AG08395 (cell line): ENCODE data around the gene KCNJ3.

Experiments
- DNase-seq: peaks from one replicate; pipeline ENCODE4 v3.0.0; 2012; ENCODE audit warnings: mixed read lengths, low spot score

KCNJ3 gene

GRCh38 chr2:154706660-154707059, 8.2 kb downstream of the KCNJ3 start:
- no peak for DNase-seq

DNA sequence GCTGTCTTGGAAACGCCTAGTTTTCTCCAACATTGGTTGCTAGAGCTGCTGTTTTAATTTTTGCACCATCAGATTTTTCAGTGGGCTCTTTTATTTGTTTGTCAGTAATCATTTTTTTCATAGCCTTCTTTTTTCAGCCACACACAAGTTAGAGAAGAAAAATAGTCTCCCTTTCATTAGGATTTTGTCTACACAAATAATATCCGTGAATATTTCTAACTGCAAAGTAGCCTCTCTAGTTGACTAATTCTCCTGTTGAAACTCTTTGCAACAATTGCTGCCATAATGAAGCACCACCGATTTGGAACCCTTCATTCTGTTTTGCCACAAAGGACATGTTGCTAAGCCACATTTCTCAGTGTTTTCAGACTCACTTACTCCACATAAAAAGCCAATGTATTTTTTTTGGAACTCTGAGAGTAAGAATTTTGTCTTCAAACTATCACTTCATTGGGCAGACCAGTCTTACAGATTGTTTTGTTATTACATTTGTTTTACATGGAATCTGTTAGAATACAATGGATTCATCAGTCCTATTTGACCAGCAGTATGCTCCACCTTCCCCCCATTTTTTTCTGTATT, 9.6 kb downstream of the KCNJ3 start:
- no peak for DNase-seq

DNA sequence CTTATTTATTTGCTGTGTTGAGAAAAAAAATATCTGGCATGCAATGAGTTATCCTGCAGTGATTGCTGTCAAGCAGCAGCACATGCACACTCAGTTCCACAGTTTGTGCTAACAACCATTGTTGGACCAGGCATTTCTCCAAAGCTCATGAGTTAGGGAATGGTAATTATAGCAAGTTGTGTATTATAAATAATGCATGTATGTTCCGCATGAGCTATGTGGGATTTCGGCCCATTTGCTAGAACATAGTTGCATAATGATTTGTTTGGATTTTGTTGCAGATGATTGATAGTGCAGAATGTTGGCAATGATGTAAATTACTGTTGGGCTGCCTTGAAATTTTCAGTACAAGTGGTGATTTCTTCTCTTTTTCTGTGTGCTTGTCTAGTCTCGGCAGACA, 10.7 kb downstream of the KCNJ3 start:
- DNase-seq, result no peak

DNA sequence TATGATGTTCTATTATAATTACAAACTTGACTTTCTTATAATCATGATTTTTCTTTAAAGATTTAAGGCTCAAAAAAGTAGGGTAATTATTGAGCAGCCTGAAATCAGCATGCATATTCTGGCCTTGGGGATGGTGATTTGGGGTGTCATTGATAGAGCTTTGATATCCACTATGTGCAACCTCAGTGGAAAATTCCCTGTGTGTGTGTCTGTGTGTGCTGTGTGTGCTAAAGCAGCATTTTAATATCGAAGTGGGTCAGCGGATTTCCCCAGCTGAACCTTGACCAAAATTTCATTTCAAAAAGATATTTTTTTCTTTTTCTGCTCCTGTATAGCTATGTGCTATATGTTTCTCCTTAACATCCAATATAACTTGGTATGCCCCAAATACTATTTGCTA, 11.6 kb downstream of the KCNJ3 start:
- DNase-seq, result no peak

GRCh38 chr2:154710685-154711084, 12.2 kb downstream of the KCNJ3 start:
- DNase-seq, result no peak

- DNase-seq, result no peak
Observed at GRCh38 chr2:154713675-154714074, 15.2 kb downstream of the KCNJ3 start.

DNA sequence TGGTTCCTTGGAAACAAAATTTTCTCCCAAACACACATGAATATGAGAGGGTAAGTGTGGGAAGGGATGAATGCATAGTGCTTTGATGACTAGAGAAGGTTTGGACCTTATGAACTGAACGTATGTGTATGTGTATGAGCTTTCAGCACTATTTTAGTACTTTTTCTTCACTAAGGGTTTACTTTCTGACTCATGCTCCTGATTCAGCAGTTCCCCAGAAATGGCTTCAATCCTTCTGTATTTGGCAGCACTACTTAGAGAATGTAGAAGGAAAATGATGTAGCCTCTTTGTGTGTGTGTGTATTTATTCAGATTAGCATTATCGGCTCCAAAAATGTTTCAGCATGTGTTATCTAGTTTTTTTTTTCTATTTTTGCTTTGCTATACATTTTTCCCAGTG, 22.2 kb downstream of the KCNJ3 start:
- DNase-seq, result no peak

- DNase-seq, result no peak
Observed at GRCh38 chr2:154724194-154724797, 25.8 kb downstream of the KCNJ3 start.

DNA sequence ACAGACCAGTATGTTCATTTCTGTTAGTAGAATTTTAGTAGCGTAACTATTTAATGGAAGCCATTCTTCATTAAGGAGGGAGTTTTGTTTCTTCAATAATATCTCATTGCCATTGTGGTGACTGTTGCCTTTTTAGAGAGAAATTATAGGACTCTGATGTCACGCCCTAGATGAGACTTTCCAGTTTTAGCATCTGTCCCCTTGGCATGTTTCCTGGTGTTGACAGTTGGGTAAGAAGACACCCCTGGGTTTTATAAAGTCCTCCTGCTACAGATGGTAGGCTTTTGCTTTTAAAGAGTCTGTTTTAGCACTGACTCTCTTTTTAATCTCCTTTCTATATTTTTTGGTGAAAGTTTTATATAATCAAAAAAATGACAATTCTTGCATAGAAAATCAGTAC, 41.9 kb downstream of the KCNJ3 start:
- no peak for DNase-seq

GRCh38 chr2:154758871-154759270, 60.4 kb downstream of the KCNJ3 start:
- DNase-seq, result no peak

DNA sequence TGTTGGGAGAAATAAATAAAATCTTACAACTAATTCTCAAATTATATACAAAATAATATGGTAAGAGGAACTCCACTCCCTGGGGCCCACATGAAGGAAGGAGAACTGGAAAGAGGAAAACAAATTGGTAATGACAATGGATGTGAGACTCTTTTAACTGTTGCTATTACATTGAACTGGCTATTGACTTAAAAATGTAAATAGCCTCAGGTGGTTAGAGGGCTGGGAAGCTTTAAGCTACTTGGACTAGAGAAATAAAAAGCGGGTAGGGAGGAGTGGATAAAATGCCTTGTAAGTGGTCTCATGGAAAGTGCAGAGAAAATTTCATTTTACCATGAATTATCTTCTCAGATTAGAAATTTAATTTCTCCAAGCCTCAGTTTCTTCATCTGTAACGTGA, 64.1 kb downstream of the KCNJ3 start:
- no peak for DNase-seq

GRCh38 chr2:154771664-154772284, 73.3 kb downstream of the KCNJ3 start:
- DNase-seq, result no peak

DNA sequence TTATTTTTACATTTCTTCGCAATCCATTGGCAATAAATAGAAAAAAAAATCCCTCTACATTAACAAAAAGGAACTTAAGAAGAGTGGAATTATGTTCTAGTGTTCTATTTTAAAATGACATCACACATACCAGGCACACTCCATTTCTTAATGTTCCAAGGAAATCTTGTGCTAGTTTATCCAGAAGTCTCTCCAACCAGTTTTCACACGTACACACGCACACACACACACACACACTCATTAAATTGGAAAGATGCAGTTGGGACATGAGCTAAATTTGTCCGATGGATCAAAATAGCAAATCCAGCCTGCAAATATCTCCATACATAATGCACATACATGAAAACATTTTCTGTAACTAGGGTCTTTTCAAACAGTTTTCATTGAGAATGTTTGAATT, 78.3 kb downstream of the KCNJ3 start:
- no peak for DNase-seq

DNA sequence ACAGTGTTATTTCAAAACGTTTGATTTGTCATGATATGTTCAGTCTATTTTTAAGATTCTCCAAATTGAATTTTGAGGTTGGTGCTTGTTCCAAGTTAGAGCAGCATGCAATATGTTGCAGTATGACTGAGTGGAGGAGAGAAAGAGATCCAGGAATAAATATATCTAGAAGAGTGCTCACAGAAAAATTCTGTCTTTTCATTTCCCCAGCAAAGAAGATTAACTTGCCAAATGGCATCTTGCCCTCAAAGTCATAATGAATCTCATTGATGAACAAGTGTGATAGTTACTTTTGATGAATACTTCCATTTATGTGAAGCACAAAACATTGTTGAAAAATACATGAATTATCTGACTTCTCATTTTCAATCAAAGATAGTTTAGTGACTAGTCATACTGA, 95.9 kb downstream of the KCNJ3 start:
- no peak for DNase-seq

DNA sequence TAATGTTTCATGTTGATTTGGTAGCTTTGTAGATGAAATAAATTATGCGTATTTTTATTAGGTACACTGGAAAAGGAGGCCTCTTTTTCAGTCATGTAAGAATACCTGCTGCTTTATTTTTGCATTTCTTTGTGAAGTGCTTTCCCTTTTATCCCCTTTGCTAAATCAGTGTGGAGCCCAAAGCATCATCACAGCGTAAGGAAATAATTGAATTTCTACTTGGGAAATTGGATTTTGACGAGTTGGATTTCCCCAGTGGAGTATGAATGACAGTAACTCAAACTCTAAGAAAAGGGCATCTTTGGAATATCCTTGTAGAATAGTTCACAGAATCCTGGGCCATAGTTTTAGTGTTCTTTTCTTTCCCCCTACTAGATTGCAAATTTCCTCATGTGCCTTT, 97.2 kb downstream of the KCNJ3 start:
- no peak for DNase-seq

- no peak for DNase-seq
Observed at GRCh38 chr2:154804451-154804850, 106.0 kb downstream of the KCNJ3 start.

DNA sequence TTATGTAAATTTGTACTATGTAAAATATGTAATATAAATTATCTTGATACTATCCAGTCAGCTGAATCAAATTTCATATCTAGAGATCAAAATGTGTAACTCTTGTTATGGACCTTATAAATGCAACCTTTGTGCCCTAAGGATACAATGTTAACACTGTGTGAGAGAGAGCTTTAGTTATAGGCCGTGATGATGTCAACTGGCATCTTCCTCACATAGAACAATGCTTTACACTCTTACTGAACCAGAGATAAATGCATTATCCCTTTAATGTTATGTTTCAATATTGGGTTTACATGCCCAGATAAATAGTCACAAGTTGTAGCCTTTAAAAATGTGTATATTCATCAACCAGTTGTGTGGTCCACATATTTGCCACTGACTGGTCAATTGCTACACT, 115.1 kb downstream of the KCNJ3 start:
- DNase-seq, result no peak

GRCh38 chr2:154814856-154815255, 116.4 kb downstream of the KCNJ3 start:
- DNase-seq, result no peak

DNA sequence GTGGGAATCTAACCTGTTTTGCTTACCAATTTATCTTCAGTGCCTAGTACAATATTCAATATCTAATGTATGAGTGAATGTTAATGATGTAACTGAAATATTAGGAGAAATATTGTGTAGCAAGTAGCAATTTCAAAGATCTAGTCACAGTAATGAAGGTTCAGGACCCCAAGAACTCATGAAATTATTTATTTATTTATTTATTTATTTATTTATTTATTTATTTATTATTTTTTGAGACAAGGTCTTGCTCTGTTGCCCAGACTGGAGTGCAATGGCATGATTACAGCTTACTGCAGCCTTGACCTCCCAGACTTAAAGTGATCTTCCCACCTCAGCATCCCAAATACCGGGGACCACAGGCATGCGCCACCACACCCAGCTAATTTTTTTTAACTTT, 126.9 kb downstream of the KCNJ3 start:
- no peak for DNase-seq

GRCh38 chr2:154826827-154827226, 128.3 kb downstream of the KCNJ3 start:
- no peak for DNase-seq

DNA sequence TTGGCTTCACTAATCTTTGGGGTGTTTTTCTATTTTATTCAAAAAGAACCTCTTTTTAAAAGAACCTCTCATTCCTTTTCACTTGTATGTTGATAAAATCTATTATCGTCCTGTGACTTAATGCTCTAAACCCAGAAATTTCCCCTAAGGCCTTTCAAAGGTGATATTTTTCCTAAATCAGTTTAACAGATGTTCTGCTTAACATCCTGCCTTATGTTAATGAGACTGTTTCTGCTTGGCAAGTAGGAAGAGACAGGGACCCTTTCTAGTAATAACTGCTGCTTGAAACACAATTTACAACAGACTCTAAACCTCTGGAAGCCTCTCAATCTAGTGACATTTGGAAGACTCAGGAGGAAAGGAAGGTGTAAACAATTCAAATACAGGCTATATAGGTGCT, 128.8 kb downstream of the KCNJ3 start:
- DNase-seq, result no peak

DNA sequence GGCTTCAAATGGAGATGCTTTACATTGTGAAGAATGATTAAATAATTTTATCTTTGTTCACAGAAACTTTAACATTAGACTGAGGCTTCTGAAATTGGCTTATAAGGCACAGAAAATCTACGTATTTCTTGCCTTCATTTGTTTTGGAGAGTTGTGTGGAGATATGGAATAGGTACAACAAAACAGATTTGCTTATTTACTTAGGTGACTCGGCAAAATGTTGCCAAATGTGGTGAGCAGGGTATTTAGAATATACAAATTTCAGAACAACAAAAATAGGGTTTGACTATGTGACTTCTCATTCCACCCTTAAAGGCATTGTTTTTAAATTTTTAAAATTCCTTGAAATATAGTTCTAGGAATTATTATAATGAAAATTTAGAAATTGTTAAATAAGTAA, 134.2 kb downstream of the KCNJ3 start:
- no peak for DNase-seq

DNA sequence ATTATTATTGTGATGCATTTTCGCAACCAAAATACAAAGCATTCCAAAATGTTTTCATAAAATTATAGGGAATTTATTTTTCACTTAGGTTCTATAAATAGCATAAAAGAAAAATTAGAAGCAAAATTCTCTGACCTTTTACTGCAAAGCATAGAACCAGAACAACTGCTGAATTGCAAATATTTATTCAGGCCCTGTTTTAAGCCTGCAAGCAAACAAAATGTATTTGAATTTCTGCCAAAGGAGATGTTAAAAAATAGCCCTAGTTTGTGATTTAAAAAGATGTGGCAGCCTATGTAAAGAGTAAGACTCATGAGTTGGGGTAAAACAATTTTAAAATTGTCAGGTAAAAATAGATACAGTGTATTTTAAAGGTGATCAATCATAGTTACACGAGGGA, 138.1 kb downstream of the KCNJ3 start:
- no peak for DNase-seq

DNA sequence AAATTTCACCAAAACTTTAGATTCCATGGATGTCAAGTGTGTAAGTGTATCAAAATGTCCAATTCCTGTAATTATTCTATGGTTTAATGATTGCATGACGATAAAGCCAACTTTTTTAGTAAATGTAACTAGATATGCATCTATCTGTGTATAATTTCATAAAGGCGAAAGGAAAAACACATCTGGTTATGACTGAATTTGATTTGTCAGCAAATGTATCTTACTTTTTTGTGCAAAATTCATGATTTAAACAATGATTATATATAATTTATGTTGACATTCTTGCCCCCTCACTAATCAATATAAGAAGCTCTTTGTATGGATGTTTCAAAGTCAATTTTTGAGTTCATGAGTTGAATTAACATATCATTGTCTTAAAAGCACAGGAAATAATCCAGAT, 138.5 kb downstream of the KCNJ3 start:
- DNase-seq, result no peak
